Bronchial epithelial cell (primary cell): Measurements from ENCODE around the gene TNNI3K. TPM values are rescaled to one million over a fixed set of nuclear protein-coding genes. Genes with fewer than 3 reads are reported as not detected.

Experiments
- DNase-seq: peaks from one replicate; pipeline ENCODE4 v3.0.0-alpha.2; 2010; ENCODE audit warnings: low read depth
- FAIRE-seq: peaks from 2 replicates; lab custom pipeline; 2011; peaks lifted over from hg19 to GRCh38; lab: Jason Lieb, UNC
- H3K27me3 ChIP-seq: 2 replicates; pipeline ENCODE4 v1.5.1; 2011; ENCODE audit warnings: low read length; ENCODE audit not compliant: control insufficient read depth, insufficient read depth
- H3K36me3 ChIP-seq: 2 replicates; pipeline ENCODE4 v1.5.1; 2011; ENCODE audit warnings: low read length; ENCODE audit not compliant: control insufficient read depth, insufficient read depth
- H3K4me3 ChIP-seq: 2 replicates; pipeline ENCODE4 v1.5.1; 2011; ENCODE audit warnings: mild to moderate bottlenecking, low read depth, low read length, control low read depth
- total RNA-seq: library from RNA; depleted of rRNA; stranded (reverse); fragments of >200 nt; gene quantifications from 2 replicates; pipeline ENCODE4 v1.2.1, GENCODE V29; 2014
- TF ChIP-seq, protein P1 (sequence below): IDR thresholded peaks from 2 replicates; pipeline ENCODE4 v1.5.1; 2011; ENCODE audit warnings: mild to moderate bottlenecking, moderate library complexity, low read length, control low read depth, inconsistent platforms; ENCODE audit not compliant: insufficient read depth, severe bottlenecking

TNNI3K gene, protein sequence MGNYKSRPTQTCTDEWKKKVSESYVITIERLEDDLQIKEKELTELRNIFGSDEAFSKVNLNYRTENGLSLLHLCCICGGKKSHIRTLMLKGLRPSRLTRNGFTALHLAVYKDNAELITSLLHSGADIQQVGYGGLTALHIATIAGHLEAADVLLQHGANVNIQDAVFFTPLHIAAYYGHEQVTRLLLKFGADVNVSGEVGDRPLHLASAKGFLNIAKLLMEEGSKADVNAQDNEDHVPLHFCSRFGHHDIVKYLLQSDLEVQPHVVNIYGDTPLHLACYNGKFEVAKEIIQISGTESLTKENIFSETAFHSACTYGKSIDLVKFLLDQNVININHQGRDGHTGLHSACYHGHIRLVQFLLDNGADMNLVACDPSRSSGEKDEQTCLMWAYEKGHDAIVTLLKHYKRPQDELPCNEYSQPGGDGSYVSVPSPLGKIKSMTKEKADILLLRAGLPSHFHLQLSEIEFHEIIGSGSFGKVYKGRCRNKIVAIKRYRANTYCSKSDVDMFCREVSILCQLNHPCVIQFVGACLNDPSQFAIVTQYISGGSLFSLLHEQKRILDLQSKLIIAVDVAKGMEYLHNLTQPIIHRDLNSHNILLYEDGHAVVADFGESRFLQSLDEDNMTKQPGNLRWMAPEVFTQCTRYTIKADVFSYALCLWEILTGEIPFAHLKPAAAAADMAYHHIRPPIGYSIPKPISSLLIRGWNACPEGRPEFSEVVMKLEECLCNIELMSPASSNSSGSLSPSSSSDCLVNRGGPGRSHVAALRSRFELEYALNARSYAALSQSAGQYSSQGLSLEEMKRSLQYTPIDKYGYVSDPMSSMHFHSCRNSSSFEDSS
- 1.3 TPM in 2 replicates for total RNA-seq

DNA sequence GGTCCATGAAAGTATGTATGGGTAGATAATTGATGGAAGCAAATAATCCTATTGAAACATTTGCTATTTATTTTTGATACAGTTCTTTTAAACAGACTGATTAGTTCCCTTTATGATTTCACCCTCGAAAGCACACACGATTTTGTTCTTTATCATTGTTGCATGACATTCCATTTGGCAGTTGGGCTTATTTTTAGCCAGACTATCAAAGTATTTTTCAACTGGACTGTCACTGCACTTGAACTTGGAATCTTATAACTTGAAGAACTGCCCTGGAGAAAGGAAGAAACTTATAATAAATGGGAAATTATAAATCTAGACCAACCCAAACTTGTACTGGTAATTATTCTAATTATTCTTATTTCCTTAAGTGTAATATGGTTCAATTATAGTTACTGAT, at the start of gene TNNI3K:
Gene TNNI3K, plus strand, starts transcription at position 235 of the 400 bp plus-strand sequence. Its CDS starts 65 bp downstream, at position 300.
- TF ChIP-seq, protein P1, sequence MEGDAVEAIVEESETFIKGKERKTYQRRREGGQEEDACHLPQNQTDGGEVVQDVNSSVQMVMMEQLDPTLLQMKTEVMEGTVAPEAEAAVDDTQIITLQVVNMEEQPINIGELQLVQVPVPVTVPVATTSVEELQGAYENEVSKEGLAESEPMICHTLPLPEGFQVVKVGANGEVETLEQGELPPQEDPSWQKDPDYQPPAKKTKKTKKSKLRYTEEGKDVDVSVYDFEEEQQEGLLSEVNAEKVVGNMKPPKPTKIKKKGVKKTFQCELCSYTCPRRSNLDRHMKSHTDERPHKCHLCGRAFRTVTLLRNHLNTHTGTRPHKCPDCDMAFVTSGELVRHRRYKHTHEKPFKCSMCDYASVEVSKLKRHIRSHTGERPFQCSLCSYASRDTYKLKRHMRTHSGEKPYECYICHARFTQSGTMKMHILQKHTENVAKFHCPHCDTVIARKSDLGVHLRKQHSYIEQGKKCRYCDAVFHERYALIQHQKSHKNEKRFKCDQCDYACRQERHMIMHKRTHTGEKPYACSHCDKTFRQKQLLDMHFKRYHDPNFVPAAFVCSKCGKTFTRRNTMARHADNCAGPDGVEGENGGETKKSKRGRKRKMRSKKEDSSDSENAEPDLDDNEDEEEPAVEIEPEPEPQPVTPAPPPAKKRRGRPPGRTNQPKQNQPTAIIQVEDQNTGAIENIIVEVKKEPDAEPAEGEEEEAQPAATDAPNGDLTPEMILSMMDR = no peak
- no peak for FAIRE-seq

DNA sequence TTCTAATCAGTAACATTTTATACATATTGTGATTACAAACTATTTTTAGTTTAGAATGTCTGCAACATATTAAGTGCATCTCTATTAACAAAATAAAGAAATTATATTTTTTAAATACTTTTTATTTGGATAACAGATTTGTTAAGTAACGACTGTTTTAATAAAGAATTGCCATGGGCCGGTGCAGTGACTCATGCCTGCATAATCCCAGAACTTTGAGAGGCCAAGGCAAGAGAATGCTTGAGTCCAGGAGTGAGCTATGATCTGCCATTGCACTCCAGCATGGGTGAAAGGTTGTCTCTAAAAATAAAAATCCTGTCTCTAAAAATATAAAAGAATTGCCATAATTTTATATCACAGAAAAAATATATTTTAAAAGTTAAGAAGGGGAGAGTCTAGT, 41.3 kb upstream of the TNNI3K start:
- Histone ChIP-seq H3K4me3 (no peak overlapping the region), H3K36me3 (no peaks in the 10 kb centered on the region), H3K27me3 (no peaks in the 10 kb centered on the region)
- FAIRE-seq = no peak
- peak; percentile 29 for DNase-seq
- TF ChIP-seq, protein P1 = no peak

More for the DNA sequence above, at the start of gene TNNI3K:
- H3K36me3 ChIP-seq = no peaks in the 10 kb centered on the region
- H3K27me3 ChIP-seq = no peaks in the 10 kb centered on the region
- DNase-seq = no peak
- no peak within 1 kb of the TSS for H3K4me3 ChIP-seq

DNA sequence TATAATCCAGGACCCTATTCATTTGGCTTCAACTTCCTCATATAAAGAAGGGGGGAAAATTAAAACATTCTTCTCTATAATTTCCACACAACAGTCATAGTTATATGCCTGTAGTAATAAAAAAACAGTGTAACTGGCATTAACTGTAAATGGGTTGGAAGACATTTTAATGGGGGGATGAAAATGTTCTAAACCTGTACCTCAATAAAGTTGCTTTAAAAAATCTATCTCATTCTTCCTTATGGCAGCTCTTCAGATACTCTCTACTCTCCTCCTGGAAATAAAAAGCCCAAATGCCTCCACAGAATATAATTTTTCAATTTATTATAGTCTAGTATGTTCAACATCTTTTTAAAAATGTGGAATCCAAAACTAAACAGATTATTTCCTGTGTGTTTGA, 39.8 kb upstream of the TNNI3K start:
- H3K27me3 ChIP-seq = no peaks in the 10 kb centered on the region
- H3K36me3 ChIP-seq = no peaks in the 10 kb centered on the region
- no peak overlapping the region for H3K4me3 ChIP-seq
- FAIRE-seq = no peak
- TF ChIP-seq, protein P1 = no peak
- DNase-seq = no peak

DNA sequence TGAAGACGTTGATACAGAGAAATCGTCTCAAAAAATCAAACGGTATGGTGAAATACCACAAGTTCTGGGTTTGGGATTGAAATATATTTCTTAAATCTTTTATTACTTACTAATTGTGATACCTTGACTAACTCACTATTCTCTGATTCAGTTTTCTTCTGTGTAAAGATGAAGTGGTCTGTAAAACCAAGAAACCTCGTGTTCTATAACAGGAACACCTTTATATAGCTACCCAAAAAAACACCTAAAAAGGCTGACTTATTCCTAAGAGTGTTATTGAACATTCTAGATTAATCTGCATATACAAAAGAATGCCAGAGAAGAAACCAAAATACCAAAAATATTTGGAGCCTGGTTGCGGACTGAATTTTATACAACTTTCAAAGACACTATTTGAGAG, 37.9 kb upstream of the TNNI3K start:
- DNase-seq (no peak), FAIRE-seq (no peak)

DNA sequence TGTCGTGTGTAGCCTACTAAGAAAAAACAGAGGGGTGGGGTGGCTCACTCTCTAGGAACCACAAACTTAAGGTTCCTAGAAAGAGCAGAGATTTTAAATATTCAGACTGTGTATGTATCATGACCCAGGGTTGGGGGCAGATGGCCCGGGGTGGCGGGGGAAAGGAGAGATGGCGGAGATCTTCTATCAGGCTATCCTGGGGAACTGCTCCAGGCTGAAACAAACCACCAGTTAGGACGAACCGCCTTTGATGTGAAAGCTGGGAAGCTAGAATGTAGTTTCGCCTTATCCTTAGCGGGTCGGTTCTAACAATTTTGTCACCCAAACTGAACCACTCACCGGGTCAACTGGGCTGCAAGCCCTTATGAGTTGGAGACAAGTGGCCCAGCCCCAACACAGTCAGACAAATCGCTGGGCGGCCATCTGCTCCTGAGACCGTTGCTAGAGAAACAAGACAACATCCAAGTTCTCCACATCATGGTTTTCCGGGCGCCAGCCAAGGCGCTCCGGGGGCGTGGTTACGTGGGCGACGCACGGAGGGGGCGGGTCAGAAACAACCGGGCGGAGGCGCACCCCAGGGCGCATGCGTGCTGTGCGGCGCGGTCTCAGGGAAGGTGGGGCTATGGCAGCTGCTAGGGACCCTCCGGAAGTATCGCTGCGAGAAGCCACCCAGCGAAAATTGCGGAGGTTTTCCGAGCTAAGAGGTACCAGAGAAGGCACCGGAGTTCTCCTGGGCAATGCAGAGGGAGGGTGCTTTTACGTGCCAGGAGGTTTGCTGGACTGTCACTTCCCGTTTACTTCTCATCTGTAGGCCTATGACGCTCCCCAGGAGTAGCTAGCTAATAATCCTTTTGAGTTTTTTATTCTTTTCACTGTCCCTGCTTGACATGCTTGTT, 37.3 kb upstream of the TNNI3K start, which contains the start of the genes FPGT and LRRIQ3:
Gene FPGT, plus strand, starts transcription at position 586 of the 896 bp plus-strand sequence. Its CDS starts 37 bp downstream, at position 623.
Gene LRRIQ3, minus strand, starts transcription at position 520 of the 896 bp plus-strand sequence. CDS start 14,492 bp downstream, outside the sequence.
- FAIRE-seq (no peak), DNase-seq (peak; percentile 85)
- Histone ChIP-seq H3K36me3 (no peaks in the 10 kb centered on the region), H3K4me3 (peak within 1 kb of the TSS; percentile 63), H3K27me3 (no peaks in the 10 kb centered on the region)
- TF ChIP-seq, protein P1 = no peak

More for the DNA sequence above, 37.9 kb upstream of the TNNI3K start:
- TF ChIP-seq, protein P1 = no peak
- Histone ChIP-seq H3K27me3 (no peaks in the 10 kb centered on the region), H3K4me3 (no peak overlapping the region), H3K36me3 (no peaks in the 10 kb centered on the region)
